Measurements from ENCODE around the gene DLG1. TPM values are rescaled to one million over a fixed set of nuclear protein-coding genes. Genes with fewer than 3 reads are reported as not detected.

Gene DLG1
- total RNA-seq: 48.6 TPM
- long read RNA-seq, partial matches to known transcripts: 5 of 22 reads
- long read RNA-seq, other reads (novel, unspliced or antisense): 16 of 22 reads

DNA sequence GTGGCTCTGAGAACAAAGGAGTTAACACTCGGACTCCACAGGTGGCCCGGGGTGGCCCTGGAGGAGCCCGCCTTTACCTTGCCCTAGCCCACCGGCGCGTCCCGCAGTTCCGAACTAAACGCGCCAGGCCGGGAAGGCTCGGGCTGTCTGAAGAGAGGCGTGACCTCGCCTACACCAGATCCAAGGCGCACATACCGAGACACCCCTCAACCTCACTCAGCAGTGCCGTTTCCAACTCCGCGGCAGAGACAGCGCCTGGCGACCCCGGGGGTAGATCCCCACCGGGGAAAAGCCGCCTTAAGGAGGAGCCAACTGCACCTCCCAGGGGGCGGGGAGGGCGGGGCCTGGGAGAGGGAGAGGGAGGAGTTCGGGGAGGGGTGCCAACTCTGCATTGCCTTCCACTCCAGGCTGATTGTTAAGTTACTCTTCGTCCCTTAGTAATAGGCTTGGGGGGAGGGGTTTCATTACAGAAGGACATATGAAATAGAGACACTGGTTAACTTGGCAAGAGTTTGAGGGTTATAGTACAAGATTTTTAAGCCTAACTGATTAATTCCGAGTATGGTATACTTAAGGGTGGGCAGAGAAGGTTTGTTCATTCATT lies at the start of gene DLG1:
TSS of gene DLG1 (minus strand) at position 272 of the 604 bp plus-strand sequence. CDS start 1,408 bp downstream, outside the sequence.
- DNase-seq (ENCODE audit: missing footprints) (peak; percentile 93), ATAC-seq (peak; percentile 87)
- intact Hi-C loops (cut with DNase I): no loop called here

- DNase-seq (ENCODE audit: missing footprints): no peak
- intact Hi-C loops (cut with DNase I): no loop called here
- ATAC-seq: no peak
Observed at GRCh38 chr3:197348014-197348413, 49.6 kb upstream of the DLG1 start.

DNA sequence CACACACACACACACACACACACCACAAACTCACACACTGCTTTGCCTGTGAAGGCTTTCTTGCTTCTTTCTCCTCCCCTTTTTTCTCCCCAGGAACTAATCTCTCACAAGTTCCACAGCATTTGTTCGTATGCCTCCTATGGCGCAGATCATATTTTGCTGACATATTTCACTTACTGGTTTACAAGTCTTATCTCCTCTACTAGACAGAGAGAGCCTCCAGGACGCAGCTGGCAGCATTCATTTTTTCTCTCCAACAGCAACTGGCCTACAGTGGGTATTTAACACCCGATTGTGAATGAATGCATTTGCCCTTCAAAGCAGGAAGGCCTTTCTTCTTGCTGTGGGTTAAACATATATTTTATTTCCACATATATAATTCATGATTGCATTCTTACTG lies 47.0 kb upstream of the DLG1 start:
- DNase-seq (ENCODE audit: missing footprints) (no peak), ATAC-seq (no peak)
- intact Hi-C loops (cut with DNase I): no loop called here

DNA sequence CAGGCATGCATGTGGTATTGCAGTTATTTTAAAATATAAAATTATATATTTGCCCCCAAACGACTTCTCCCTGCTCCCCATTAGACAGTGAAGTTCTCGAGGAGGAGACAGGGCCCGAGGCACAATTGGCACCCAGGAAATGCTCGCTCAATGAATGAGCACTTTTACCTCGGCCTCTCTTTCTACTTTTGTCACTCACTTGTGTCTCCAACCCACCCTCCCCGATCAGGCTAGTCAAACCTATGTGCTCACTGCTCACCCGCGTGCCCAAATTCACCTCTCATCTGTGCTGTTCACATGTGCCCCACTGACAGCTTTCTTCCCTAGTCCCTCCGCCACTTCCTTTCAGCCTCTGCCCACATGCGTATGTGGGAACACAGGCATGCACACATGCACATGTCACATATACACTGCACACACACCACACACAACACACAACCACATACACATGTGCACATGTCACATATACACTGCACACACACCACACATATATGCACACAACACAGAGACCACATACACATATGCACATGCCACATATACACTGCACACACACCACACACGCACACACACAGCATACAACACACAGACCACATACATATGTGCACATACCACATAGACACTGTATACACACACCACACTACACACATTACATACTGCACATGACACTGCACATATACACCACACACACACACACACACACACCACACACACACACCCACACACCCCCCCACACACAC lies 46.3 kb upstream of the DLG1 start:
- no peak for DNase-seq (ENCODE audit: missing footprints)
- ATAC-seq: no peak
- intact Hi-C loops (cut with DNase I): no loop called here

GRCh38 chr3:197343656-197344408 lies 45.4 kb upstream of the DLG1 start:
- no peak for DNase-seq (ENCODE audit: missing footprints)
- intact Hi-C loops (cut with DNase I): no loop called here
- ATAC-seq: peak; percentile 31

DNA sequence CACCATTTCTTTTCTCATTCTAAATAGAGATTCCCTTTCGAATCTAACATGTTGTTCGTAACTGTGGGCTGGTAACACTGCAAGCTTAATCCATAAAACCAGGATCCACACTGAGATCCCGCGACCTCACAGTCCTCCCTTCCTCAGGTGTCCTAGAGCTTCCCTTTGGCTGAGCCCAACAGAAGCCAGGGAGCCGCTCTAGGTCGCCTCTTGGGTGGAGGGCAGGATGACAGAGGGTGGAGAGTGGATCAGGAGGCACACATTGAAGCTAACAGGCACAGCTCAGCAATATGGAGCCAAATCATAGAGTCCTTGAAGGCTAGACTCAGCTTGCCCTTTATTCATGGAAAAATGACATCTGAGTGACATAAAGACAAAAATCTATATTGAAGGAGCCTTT lies 44.7 kb upstream of the DLG1 start:
- ATAC-seq (no peak), DNase-seq (ENCODE audit: missing footprints) (no peak)
- intact Hi-C loops (cut with DNase I): no loop called here

- intact Hi-C loops (cut with DNase I): no loop called here
- ATAC-seq (no peak), DNase-seq (ENCODE audit: missing footprints) (no peak)
Observed at GRCh38 chr3:197340521-197340871, 42.1 kb upstream of the DLG1 start.

GRCh38 chr3:197339841-197340520 lies 41.6 kb upstream of the DLG1 start:
- intact Hi-C loops (cut with DNase I): no loop called here
- DNase-seq (ENCODE audit: missing footprints): no peak
- peak; percentile 28 for ATAC-seq

DNA sequence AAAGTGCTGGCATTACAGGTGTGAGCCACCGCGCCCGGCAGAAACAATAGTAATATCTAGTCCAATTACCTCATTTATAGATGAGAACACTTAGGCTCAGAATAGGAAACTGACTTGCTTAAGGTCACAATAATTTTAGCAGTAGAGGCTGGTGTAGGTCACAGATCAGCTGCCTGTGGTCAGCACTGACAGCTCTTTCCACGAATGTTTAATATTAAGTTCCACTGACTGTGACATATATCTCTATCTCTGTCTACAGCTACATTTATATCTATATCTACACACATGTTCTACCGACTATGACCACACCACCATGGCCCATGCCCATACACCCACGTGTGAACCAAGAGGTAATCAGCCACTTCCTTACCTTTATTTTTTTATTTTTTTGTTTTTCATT lies 40.2 kb upstream of the DLG1 start:
- ATAC-seq: no peak
- intact Hi-C loops (cut with DNase I): no loop called here
- DNase-seq (ENCODE audit: missing footprints): no peak

GRCh38 chr3:197337656-197338055 lies 39.2 kb upstream of the DLG1 start:
- intact Hi-C loops (cut with DNase I): no loop called here
- ATAC-seq: no peak

DNA sequence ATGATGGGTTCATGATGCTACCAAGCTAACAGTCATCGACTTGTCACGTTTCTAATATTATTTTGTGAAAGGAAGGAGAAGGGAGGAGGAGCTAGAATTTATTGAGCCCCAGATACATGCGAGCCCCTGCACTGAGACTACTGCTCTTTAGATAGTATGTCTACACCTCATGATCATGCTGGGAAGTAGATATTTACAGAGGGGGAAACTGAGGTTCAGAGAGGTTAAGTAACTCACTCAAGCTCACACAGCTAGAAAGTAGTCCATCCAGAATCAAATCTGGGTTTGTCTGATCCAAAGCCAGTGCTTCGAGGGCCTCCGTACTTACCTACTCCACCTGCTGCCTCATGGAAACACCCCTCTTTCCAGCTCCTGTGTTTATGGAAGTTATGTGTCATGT lies 38.8 kb upstream of the DLG1 start:
- ATAC-seq (no peak), DNase-seq (ENCODE audit: missing footprints) (no peak)
- intact Hi-C loops (cut with DNase I): no loop called here

More at GRCh38 chr3:197337656-197338055, 39.2 kb upstream of the DLG1 start:
- no peak for DNase-seq (ENCODE audit: missing footprints)

DNA sequence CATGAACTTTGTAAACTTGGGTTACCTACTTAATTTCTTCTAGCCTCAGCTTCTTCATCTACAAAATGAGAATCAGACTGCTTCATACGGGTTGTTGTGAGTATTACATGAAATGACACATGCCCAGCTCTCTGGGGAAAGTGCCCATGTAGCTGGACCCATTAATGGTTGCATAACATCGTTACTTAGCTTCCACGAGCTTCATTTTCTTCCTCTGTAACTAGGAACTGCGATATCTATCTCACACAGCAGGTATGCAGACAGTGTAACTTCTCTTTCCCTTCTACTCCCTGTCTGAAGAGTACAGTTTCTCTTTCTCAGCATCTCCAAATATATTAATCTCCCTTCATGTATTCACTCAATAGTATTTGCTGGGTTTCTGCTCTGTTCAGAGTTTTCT lies 37.9 kb upstream of the DLG1 start:
- no peak for DNase-seq (ENCODE audit: missing footprints)
- ATAC-seq: no peak
- intact Hi-C loops (cut with DNase I): no loop called here

DNA sequence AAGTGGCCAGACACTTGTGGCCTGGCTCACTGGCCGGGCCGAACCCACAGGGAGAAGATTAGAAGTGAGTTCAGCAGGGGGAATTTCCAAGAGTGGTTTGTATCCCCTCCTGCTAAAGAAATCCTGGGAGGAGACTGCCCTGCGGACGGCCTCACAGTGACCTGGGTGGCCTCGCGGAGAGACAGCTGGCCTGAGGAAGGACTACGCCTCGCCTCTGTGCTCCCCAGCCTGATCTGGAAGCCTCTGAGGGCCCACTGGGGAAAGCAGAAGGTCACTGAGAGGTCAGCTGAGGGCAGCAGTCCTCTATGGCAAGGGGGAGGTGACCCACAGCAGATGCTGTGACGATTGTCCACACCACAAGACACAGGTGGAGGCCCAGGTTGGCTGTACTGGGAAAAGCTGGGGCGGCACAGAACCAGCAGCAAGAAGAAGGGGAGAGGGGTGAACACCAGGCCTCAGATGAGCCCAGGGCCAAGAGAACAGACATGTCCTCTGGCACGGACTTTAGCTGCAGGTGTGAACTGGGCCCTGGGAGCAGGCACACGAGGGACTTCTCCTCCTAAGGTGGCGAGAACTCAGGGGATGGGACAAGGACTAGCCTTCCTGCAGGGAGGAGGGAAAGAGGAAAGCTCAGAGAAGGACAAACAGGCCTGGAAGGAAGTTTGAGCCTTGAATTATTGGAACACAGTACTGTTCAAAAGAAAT lies 37.2 kb upstream of the DLG1 start:
- intact Hi-C loops (cut with DNase I): no loop called here
- no peak for DNase-seq (ENCODE audit: missing footprints)
- ATAC-seq: peak; percentile 66

- DNase-seq (ENCODE audit: missing footprints): no peak
- intact Hi-C loops (cut with DNase I): no loop called here
- ATAC-seq: no peak
Observed at GRCh38 chr3:197333901-197334639, 35.7 kb upstream of the DLG1 start.

DNA sequence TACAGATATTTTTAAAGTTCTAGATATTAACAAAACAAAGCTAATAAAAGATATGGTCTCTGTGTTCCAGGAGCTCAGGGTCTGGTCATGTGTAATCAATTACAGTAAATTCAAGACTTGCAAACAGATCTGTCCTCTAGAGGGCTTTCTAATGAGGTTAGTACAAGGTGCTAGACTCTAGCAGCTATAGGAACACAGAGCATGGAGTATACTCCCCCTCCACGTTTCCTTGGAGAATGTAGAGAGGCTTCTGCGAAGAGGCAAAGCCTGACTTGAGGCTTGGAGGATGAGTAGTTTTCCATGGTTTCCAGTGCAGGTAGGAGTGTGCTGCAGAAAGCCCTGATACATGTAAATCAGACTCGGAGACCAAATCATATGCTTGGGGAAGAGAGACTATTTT lies 32.7 kb upstream of the DLG1 start:
- no peak for ATAC-seq
- intact Hi-C loops (cut with DNase I): no loop called here
- DNase-seq (ENCODE audit: missing footprints): no peak

- no peak for ATAC-seq
- intact Hi-C loops (cut with DNase I): no loop called here
- no peak for DNase-seq (ENCODE audit: missing footprints)
Observed at GRCh38 chr3:197329382-197329781, 31.0 kb upstream of the DLG1 start.

GRCh38 chr3:197328198-197328597 lies 29.8 kb upstream of the DLG1 start:
- intact Hi-C loops (cut with DNase I): no loop called here
- DNase-seq (ENCODE audit: missing footprints) (no peak), ATAC-seq (no peak)

DNA sequence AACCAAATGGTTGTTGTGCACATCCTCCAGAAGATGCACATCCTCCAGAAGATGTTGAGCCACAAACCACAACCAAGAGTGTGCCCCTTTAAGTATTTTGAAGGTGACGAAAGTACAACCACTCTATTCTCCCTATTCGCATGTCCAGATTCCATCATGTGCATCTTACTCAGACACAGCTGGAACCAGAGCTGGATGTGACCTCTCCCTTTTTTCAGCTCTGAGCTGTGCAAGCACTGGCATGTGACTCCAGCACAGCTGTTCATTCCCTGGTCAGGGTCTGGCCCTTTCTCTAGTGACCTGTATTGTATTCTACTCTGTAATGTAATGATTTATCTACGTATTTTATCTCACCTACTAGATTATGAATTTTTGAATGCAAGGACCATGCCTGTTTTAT lies 29.3 kb upstream of the DLG1 start:
- intact Hi-C loops (cut with DNase I): no loop called here
- peak; percentile 16 for ATAC-seq
- no peak for DNase-seq (ENCODE audit: missing footprints)

Measured in Right ventricle myocardium inferior (tissue), 1 donor.